ENCODE results near the gene TRIP11.
"Not testable (repeated sequence)": the region's sequence is repeated elsewhere in the genome, so short reads cannot be mapped to it uniquely, and the experiment has no call there.

DNA sequence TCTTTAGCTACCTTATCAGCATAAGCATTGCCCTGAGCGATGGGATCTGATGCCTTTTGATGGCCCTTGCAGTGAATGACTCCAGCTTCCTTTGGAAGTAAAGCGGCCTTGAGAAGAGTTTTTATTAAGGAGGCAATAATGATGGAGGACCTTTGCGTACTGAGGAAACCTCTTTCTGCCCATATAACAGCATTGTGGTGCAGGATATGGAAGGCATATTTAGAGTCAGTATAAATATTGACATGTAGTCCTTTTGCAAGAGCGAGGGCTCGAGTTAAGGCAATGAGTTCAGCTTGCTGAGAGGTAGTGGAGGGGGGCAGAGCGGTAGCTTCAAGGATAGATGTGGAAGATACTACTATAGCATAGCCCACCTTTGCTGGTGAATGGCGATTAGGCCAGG, 6.0 kb upstream of the TRIP11 start:
- TF ChIP-seq EZH2 (IDR thresholded peaks at IDR 0.05; ENCODE audit: insufficient read depth, poor library complexity, severe bottlenecking); EZH2phosphoT487 (IDR thresholded peaks at IDR 0.05; ENCODE audit: insufficient read depth, low read depth): not testable (repeated sequence)

All from GM23248 (cell line).